ENCODE measurements around the gene STON1.

DNA sequence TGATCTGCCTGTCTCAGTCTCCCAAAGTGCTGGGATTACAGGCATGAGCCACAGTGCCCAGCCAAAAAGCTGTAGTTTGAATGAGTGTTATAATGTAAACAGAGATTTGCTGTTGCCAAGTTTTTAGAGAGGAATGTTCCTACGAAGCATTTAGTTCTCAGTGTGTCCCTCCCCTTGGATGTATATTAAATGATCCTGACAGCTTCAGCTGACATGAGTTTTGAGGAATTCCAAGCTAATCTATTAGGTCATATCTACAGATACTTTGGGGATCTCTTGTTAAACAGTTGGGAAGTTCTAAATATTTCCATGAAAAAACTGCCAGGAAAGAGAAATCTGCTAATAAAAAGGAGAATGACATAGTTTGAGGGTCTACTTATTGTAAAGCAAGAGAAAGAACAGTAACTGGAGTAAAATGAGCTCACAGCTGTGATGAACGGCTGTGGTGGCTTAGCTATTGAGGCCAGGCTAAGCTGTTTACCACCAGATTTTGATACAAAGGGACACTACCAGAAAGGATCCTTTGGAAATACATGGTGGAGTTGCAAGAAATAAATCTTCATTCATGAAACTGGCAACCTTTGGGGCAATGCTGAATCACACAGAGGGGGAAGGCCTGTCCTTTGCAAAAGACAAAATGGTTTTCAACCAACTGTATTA, 2.6 kb upstream of the STON1 start:
- TF ChIP-seq POLR2AphosphoS5 (IDR thresholded peaks at IDR 0.05; ENCODE audit: low read depth, low read length) (no peak), TAF1 (IDR thresholded peaks at IDR 0.05; ENCODE audit: low read depth, low read length) (no peak), POLR2A (IDR thresholded peaks at IDR 0.05; ENCODE audit: low read depth, low read length) (no peak), POU2F2 (IDR thresholded peaks at IDR 0.05; ENCODE audit: low read depth, low read length) (no peak), SPI1 (IDR thresholded peaks at IDR 0.05; ENCODE audit: low read depth, low read length) (no peak), PAX5 (IDR thresholded peaks at IDR 0.05; ENCODE audit: insufficient read depth, low read length, severe bottlenecking) (no peak)

Data from GM12891 (cell line).